HG03432 (cell line): ENCODE data around the gene PLCB4.

Experiments used
- ATAC-seq: cut with Tn5 transposase; IDR thresholded peaks from one replicate; pipeline ENCODE4 v1.9.1; 2021; ENCODE audit warnings: mild to moderate bottlenecking, moderate library complexity; ENCODE audit not compliant: unreplicated experiment

The PLCB4 gene

GRCh38 chr20:9256393-9256792 is 187.5 kb downstream of the PLCB4 start:
- no peak for ATAC-seq

- no peak for ATAC-seq
Measured at GRCh38 chr20:9258901-9259300, 190.0 kb downstream of the PLCB4 start.

- ATAC-seq, result no peak
Measured at GRCh38 chr20:9260027-9260426, 191.1 kb downstream of the PLCB4 start.

GRCh38 chr20:9261781-9262180 is 192.9 kb downstream of the PLCB4 start:
- no peak for ATAC-seq

- no peak for ATAC-seq
Measured at GRCh38 chr20:9262653-9263194, 193.8 kb downstream of the PLCB4 start.

GRCh38 chr20:9269280-9269971 is 200.5 kb downstream of the PLCB4 start:
- no peak for ATAC-seq

- ATAC-seq, result no peak
Measured at GRCh38 chr20:9270831-9271230, 201.9 kb downstream of the PLCB4 start.

GRCh38 chr20:9276966-9277468 is 208.1 kb downstream of the PLCB4 start:
- ATAC-seq, result no peak

- no peak for ATAC-seq
Measured at GRCh38 chr20:9279918-9280401, 211.1 kb downstream of the PLCB4 start.

GRCh38 chr20:9280666-9281065 is 211.8 kb downstream of the PLCB4 start:
- no peak for ATAC-seq

GRCh38 chr20:9281803-9282202 is 212.9 kb downstream of the PLCB4 start:
- ATAC-seq, result no peak

- ATAC-seq, result no peak
Measured at GRCh38 chr20:9285617-9286016, 216.7 kb downstream of the PLCB4 start.

- ATAC-seq, result no peak
Measured at GRCh38 chr20:9286501-9287461, 217.9 kb downstream of the PLCB4 start.

- ATAC-seq, result no peak
Measured at GRCh38 chr20:9287826-9288225, 218.9 kb downstream of the PLCB4 start.

GRCh38 chr20:9290331-9290730 is 221.4 kb downstream of the PLCB4 start:
- ATAC-seq, result no peak

- no peak for ATAC-seq
Measured at GRCh38 chr20:9293145-9293544, 224.3 kb downstream of the PLCB4 start.

GRCh38 chr20:9294041-9294440 is 225.2 kb downstream of the PLCB4 start:
- ATAC-seq, result no peak

- ATAC-seq, result no peak
Measured at GRCh38 chr20:9298906-9299305, 230.0 kb downstream of the PLCB4 start.

GRCh38 chr20:9300080-9300479 is 231.2 kb downstream of the PLCB4 start:
- no peak for ATAC-seq

GRCh38 chr20:9300534-9300933 is 231.6 kb downstream of the PLCB4 start:
- no peak for ATAC-seq
